Loucy (cell line): ENCODE results near the gene RACGAP1.

Experiments used
- CTCF ChIP-seq: fragments of 200-600 bp; sonication (generic); conservative IDR thresholded peaks from 2 replicates; pipeline ENCODE4 v1.5.1; 2014; ENCODE audit warnings: mild to moderate bottlenecking, antibody characterized with exemption, low read length
- EZH2phosphoT487 ChIP-seq: fragments of 200-600 bp; IDR thresholded peaks from 2 replicates; pipeline ENCODE4 v1.6.1; 2018; ENCODE audit warnings: antibody characterized with exemption, mild to moderate bottlenecking, moderate library complexity, borderline replicate concordance

GRCh38 chr12:49945394-49946080, 79.8 kb downstream of the RACGAP1 start:
- TF ChIP-seq CTCF = peak; percentile 88
- TF ChIP-seq EZH2phosphoT487 = no peak
